Neural cell (in vitro differentiated cells): ENCODE data around the gene AXIN1. TPM values are rescaled to one million over a fixed set of nuclear protein-coding genes. Genes with fewer than 3 reads are reported as not detected.

Source experiments
- H2AFZ ChIP-seq: fragments of 200-600, 300-800 bp; sonication (generic), shearing (Covaris generic); 2 replicates; pipeline ENCODE4 v1.6.0; 2014; ENCODE audit warnings: low read depth, mild to moderate bottlenecking, antibody characterized with exemption, low read length, moderate library complexity
- H3F3A ChIP-seq: fragments of 200-600 bp; shearing (Covaris generic); 2 replicates; pipeline ENCODE4 v1.6.1; 2016; ENCODE audit warnings: mild to moderate bottlenecking, moderate library complexity, mixed read lengths, antibody characterized with exemption, low read length; ENCODE audit not compliant: insufficient read depth, poor library complexity, severe bottlenecking
- H3K27ac ChIP-seq: fragments of 200-600, 300-800 bp; sonication (generic), shearing (Covaris generic); 2 replicates; pipeline ENCODE4 v1.5.1; 2014; ENCODE audit warnings: mild to moderate bottlenecking, low read length, moderate library complexity
- H3K27me3 ChIP-seq: fragments of 300-800, 200-600 bp; sonication (generic), shearing (Covaris generic); 2 replicates; pipeline ENCODE4 v1.6.0; 2014; ENCODE audit warnings: mild to moderate bottlenecking, low read depth, low read length, moderate library complexity; ENCODE audit not compliant: insufficient read depth
- H3K36me3 ChIP-seq: fragments of 300-800, 200-600 bp; sonication (generic), shearing (Covaris generic); 2 replicates; pipeline ENCODE4 v1.5.1; 2014; ENCODE audit warnings: mild to moderate bottlenecking, antibody characterized with exemption, low read length, moderate library complexity; ENCODE audit not compliant: insufficient read depth
- H3K4me2 ChIP-seq: fragments of 300-800, 200-600 bp; sonication (generic), shearing (Covaris generic); 2 replicates; pipeline ENCODE4 v1.6.0; 2014; ENCODE audit warnings: mild to moderate bottlenecking, low read length
- H3K4me3 ChIP-seq: fragments of 300-800, 200-600 bp; sonication (generic), shearing (Covaris generic); 2 replicates; pipeline ENCODE4 v1.5.1; 2014; ENCODE audit warnings: mild to moderate bottlenecking, low read length, moderate library complexity
- H3K79me2 ChIP-seq: fragments of 200-600 bp; shearing (Covaris generic); replicated peaks from 2 replicates; pipeline ENCODE4 v1.6.0; 2014; ENCODE audit warnings: mild to moderate bottlenecking, low read length, moderate library complexity; ENCODE audit not compliant: insufficient read depth
- H3K9ac ChIP-seq: fragments of 300-800, 200-600 bp; sonication (generic), shearing (Covaris generic); 2 replicates; pipeline ENCODE4 v1.6.1; 2016; ENCODE audit warnings: mild to moderate bottlenecking, low read length, mixed read lengths
- H3K9me2 ChIP-seq: fragments of 200-600 bp; shearing (Covaris generic); 2 replicates; pipeline ENCODE4 v1.6.1; 2016; ENCODE audit warnings: mild to moderate bottlenecking, low read length, mixed read lengths; ENCODE audit not compliant: insufficient read depth
- H3K9me3 ChIP-seq: fragments of 200-600, 300-800 bp; sonication (generic), shearing (Covaris generic); 2 replicates; pipeline ENCODE4 v1.6.1; 2016; ENCODE audit warnings: mild to moderate bottlenecking, mixed run types, low read length, moderate library complexity, mixed read lengths
- H4K20me1 ChIP-seq: fragments of 200-600 bp; shearing (Covaris generic); 2 replicates; pipeline ENCODE4 v1.6.1; 2016; ENCODE audit warnings: mild to moderate bottlenecking, mixed run types; ENCODE audit not compliant: insufficient read depth
- EP300 ChIP-seq: fragments of 450-650 bp; conservative IDR thresholded peaks from 2 replicates; pipeline ENCODE4 v1.6.1; 2014; ENCODE audit warnings: antibody characterized with exemption, mild to moderate bottlenecking, moderate library complexity; ENCODE audit not compliant: poor library complexity, severe bottlenecking
- EZH2 ChIP-seq: fragments of 200-600, 300-800 bp; shearing (Covaris generic), sonication (generic); IDR thresholded peaks from 2 replicates; pipeline ENCODE4 v1.6.1; 2014; ENCODE audit warnings: antibody characterized with exemption, low read length, borderline replicate concordance, mild to moderate bottlenecking; ENCODE audit not compliant: insufficient read depth, poor library complexity, severe bottlenecking
- MXI1 ChIP-seq: fragments of 450-650 bp; conservative IDR thresholded peaks from 2 replicates; pipeline ENCODE4 v1.6.1; 2014; ENCODE audit warnings: antibody characterized with exemption, mild to moderate bottlenecking; ENCODE audit not compliant: poor library complexity, severe bottlenecking
- POLR2AphosphoS5 ChIP-seq: IDR thresholded peaks from 2 replicates; pipeline ENCODE4 v1.6.1; 2012
- RAD21 ChIP-seq: fragments of 450-650 bp; conservative IDR thresholded peaks from 2 replicates; pipeline ENCODE4 v1.6.1; 2014; ENCODE audit warnings: antibody characterized with exemption, mild to moderate bottlenecking, moderate library complexity
- SMC3 ChIP-seq: fragments of 450-650 bp; conservative IDR thresholded peaks from 2 replicates; pipeline ENCODE4 v1.6.1; 2014; ENCODE audit warnings: antibody characterized with exemption, mild to moderate bottlenecking, moderate library complexity; ENCODE audit not compliant: poor library complexity
- TAF1 ChIP-seq: IDR thresholded peaks from 2 replicates; pipeline ENCODE4 v1.6.1; 2012; ENCODE audit warnings: low read depth
- polyA plus RNA-seq: library from polyadenylated mRNA; depleted of rRNA; stranded (reverse); fragments of >200 nt; gene quantifications from 2 replicates; pipeline ENCODE4 v1.2.3, GENCODE V29; 2014
- TF ChIP-seq, protein P1 (sequence below): fragments of 450-650 bp; IDR thresholded peaks from 2 replicates; pipeline ENCODE4 v1.5.1; 2014; ENCODE audit warnings: antibody characterized with exemption, mild to moderate bottlenecking, moderate library complexity; ENCODE audit not compliant: poor library complexity, severe bottlenecking
- TF ChIP-seq, protein P2 (sequence below): IDR thresholded peaks from 2 replicates; pipeline ENCODE4 v1.6.1; 2012; ENCODE audit warnings: borderline replicate concordance

Gene AXIN1
- polyA plus RNA-seq, 1 donor from 2014 or later = 30.5 TPM

DNA sequence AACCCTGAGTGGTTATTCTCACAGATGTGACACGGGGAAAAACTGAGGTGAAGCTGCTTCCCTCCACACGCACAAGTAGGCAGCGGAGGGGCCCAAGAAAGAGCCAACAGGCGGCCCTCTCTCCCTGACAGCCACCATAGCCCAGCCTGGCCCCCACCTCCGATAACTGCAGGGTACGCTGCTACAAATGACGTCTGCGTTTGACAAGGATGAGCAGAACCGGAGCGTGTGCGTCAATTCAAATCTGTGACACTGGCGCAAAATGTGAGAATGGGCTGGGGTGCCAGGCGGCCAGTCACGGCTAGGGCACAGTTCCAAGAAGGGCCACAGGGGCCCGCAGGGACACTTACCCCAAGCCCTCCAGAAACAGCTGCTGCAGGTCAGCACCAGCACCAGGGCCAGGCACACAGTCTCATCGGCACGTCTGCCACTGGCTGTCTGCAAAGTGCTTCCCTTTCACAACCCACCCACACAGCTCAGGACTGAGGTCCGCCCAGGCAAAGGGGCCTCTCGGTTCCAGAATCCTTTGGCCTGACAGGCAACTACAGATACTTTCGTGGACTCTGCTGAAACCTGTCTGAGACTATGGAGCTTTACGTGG lies 14.4 kb downstream of the AXIN1 start:
- Histone ChIP-seq H2AFZ (no peak overlapping the region), H3K27ac (no peak overlapping the region), H4K20me1 (no peaks in the 10 kb centered on the region), H3K4me3 (no peak overlapping the region), H3K36me3 (no peaks in the 10 kb centered on the region), H3K79me2 (peaks cover 28% of the 10 kb centered on the region), H3K9ac (no peak overlapping the region), H3K9me2 (no peaks in the 10 kb centered on the region), H3K27me3 (no peaks in the 10 kb centered on the region), H3K9me3 (no peaks in the 10 kb centered on the region), H3F3A (no peaks in the 10 kb centered on the region), H3K4me2 (no peak overlapping the region)
- TF ChIP-seq EP300 (no peak), RAD21 (no peak)
- TF ChIP-seq, protein P1, sequence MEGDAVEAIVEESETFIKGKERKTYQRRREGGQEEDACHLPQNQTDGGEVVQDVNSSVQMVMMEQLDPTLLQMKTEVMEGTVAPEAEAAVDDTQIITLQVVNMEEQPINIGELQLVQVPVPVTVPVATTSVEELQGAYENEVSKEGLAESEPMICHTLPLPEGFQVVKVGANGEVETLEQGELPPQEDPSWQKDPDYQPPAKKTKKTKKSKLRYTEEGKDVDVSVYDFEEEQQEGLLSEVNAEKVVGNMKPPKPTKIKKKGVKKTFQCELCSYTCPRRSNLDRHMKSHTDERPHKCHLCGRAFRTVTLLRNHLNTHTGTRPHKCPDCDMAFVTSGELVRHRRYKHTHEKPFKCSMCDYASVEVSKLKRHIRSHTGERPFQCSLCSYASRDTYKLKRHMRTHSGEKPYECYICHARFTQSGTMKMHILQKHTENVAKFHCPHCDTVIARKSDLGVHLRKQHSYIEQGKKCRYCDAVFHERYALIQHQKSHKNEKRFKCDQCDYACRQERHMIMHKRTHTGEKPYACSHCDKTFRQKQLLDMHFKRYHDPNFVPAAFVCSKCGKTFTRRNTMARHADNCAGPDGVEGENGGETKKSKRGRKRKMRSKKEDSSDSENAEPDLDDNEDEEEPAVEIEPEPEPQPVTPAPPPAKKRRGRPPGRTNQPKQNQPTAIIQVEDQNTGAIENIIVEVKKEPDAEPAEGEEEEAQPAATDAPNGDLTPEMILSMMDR = no peak

DNA sequence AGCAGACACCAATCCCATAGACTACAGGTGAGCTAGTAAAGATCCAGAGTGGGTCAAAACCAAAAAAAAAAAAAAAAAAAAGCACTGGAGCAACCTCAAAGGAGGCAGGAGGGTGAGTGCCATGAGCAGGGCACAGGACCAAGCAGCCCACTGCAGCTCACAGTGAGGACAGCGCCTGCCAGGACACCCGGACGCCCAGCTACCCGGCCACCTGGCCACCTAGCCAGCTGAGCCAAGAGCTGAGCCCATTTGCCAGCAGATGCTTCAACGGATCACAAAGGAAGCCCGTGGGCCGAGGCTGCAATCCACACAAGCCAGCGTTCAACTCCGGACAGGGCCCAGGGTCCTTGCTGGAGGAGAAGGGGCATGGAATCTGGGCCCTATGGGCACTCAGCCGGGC lies 15.1 kb downstream of the AXIN1 start:
- peaks cover 28% of the 10 kb centered on the region for H3K79me2 ChIP-seq
- no peaks in the 10 kb centered on the region for H3K9me2 ChIP-seq

More for the DNA sequence above, 15.1 kb downstream of the AXIN1 start:
- Histone ChIP-seq H3K27me3 (no peaks in the 10 kb centered on the region), H4K20me1 (no peaks in the 10 kb centered on the region), H3K4me2 (no peak overlapping the region), H3K9me3 (no peaks in the 10 kb centered on the region), H3K9ac (no peak overlapping the region), H3K27ac (no peak overlapping the region), H3K36me3 (no peaks in the 10 kb centered on the region), H3F3A (no peaks in the 10 kb centered on the region), H2AFZ (no peak overlapping the region), H3K4me3 (no peak overlapping the region)
- TF ChIP-seq POLR2AphosphoS5 (no peak), EP300 (no peak), SMC3 (no peak), MXI1 (no peak), RAD21 (no peak), EZH2 (no peak), TAF1 (no peak)
- TF ChIP-seq, protein P2, sequence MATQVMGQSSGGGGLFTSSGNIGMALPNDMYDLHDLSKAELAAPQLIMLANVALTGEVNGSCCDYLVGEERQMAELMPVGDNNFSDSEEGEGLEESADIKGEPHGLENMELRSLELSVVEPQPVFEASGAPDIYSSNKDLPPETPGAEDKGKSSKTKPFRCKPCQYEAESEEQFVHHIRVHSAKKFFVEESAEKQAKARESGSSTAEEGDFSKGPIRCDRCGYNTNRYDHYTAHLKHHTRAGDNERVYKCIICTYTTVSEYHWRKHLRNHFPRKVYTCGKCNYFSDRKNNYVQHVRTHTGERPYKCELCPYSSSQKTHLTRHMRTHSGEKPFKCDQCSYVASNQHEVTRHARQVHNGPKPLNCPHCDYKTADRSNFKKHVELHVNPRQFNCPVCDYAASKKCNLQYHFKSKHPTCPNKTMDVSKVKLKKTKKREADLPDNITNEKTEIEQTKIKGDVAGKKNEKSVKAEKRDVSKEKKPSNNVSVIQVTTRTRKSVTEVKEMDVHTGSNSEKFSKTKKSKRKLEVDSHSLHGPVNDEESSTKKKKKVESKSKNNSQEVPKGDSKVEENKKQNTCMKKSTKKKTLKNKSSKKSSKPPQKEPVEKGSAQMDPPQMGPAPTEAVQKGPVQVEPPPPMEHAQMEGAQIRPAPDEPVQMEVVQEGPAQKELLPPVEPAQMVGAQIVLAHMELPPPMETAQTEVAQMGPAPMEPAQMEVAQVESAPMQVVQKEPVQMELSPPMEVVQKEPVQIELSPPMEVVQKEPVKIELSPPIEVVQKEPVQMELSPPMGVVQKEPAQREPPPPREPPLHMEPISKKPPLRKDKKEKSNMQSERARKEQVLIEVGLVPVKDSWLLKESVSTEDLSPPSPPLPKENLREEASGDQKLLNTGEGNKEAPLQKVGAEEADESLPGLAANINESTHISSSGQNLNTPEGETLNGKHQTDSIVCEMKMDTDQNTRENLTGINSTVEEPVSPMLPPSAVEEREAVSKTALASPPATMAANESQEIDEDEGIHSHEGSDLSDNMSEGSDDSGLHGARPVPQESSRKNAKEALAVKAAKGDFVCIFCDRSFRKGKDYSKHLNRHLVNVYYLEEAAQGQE = no peak
- TF ChIP-seq, protein P1 = no peak
